ENCODE measurements around the gene CASZ1.
A peak's percentile ranks its signal among the peaks of the same experiment; 100 is the strongest.

Gene CASZ1

DNA sequence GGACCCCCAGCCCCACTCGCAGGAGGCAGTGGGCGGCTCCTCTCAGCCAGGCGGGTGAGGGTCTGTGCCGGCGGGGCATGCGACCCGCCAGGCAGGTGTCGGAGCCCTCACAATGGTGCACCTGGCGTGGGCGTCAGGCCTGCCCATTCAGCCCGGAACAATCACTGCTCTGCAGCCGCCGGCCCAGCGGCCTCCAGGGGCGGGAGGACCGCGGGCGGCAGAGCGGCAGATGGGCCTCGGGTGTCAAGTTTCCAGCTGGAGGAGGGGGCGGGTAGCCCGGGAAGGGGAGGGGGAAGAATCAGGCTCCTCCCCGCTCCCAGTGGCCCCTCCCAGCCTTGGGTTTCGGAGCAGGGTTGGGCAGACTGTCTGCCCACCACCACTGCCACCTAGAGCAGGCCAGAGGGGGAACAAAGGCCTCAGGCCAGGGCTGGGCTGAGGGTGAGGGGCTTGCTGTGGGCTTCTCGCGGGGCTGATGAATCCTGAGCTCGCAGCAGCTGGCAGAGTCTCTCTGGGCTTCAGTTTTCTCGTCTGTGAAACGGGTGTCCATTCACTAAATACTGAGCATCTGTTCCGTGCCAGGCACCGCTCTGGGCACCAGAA is 39.5 kb upstream of the CASZ1 start:
- no peak overlapping the region for H3K4me3 ChIP-seq (ENCODE audit: low read depth, low read length)
- in situ Hi-C loops (cut with HindIII; ENCODE audit: low sequenced_read_pairs): loop anchor here (25.0 kb wide), 1 partner anchor 299 kb away; no protein-coding TSS in a partner anchor
- DNase-seq (ENCODE audit: low read depth): peak; percentile 12
- TF ChIP-seq, protein P1, sequence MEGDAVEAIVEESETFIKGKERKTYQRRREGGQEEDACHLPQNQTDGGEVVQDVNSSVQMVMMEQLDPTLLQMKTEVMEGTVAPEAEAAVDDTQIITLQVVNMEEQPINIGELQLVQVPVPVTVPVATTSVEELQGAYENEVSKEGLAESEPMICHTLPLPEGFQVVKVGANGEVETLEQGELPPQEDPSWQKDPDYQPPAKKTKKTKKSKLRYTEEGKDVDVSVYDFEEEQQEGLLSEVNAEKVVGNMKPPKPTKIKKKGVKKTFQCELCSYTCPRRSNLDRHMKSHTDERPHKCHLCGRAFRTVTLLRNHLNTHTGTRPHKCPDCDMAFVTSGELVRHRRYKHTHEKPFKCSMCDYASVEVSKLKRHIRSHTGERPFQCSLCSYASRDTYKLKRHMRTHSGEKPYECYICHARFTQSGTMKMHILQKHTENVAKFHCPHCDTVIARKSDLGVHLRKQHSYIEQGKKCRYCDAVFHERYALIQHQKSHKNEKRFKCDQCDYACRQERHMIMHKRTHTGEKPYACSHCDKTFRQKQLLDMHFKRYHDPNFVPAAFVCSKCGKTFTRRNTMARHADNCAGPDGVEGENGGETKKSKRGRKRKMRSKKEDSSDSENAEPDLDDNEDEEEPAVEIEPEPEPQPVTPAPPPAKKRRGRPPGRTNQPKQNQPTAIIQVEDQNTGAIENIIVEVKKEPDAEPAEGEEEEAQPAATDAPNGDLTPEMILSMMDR (IDR thresholded peaks at IDR 0.05; ENCODE audit: low read depth, low read length, missing control alignments): no peak

DNA sequence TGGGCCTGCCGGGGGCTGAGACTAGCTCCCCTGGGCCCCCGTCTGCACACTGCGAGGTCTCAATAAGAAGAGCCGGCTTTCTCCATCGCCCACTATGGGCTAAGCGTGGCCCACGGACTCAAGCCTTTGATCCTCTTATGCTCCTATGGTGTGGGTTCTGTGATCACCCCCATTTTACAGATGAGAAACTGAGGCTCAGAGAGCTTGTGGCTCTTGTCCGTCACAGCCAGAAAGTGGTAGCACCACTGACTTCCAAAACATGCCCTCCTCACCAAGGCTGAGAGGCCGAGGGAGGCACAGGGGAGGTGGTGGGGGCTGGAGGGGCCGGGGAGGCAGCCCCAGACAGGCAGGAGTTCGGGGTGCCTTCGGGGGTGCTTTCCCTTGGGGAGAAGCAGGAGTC is 39.0 kb upstream of the CASZ1 start:
- TF ChIP-seq, protein P1 (IDR thresholded peaks at IDR 0.05; ENCODE audit: low read depth, low read length, missing control alignments): no peak
- in situ Hi-C loops (cut with HindIII; ENCODE audit: low sequenced_read_pairs): loop anchor here (25.0 kb wide), 1 partner anchor 298 kb away; no protein-coding TSS in a partner anchor
- no peak overlapping the region for H3K4me3 ChIP-seq (ENCODE audit: low read depth, low read length)
- DNase-seq (ENCODE audit: low read depth): no peak

DNA sequence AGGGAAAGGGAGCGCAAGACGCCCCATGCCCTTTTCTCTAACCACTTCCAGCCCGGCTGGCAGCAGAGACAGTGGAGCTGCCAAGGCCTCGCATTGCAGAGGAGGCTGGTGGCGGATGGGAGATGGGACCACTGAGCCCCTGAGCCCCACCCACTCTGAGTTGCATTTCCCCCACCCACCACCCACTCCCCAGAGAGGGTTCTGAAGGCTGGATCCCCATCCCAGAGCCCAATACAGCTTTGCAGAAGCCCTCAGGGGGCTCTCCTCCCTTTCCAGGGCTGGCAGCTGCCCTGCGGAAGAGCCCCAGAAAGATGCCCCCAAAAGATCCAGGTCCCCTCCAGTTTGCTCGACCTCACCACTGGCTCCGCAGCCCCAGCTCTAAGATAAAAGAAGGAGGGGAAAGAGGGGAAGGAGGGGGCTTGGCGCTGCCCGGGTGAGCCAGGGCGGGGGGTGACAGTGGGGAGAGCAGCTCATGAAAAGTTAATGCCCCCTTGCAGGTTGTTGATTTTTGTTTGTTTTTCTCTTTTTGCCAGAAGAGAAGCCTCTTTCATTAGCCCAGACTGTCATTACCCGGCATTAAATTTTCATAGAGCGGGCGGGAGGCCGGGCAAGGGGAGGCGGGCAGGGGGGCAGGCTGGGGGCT is 38.4 kb upstream of the CASZ1 start:
- in situ Hi-C loops (cut with HindIII; ENCODE audit: low sequenced_read_pairs): loop anchor here (25.0 kb wide), 1 partner anchor 298 kb away; no protein-coding TSS in a partner anchor
- DNase-seq (ENCODE audit: low read depth): no peak
- TF ChIP-seq, protein P1 (IDR thresholded peaks at IDR 0.05; ENCODE audit: low read depth, low read length, missing control alignments): no peak
- no peak overlapping the region for H3K4me3 ChIP-seq (ENCODE audit: low read depth, low read length)

GRCh38 chr1:10833630-10834557 is 37.4 kb upstream of the CASZ1 start:
- DNase-seq (ENCODE audit: low read depth): no peak
- in situ Hi-C loops (cut with HindIII; ENCODE audit: low sequenced_read_pairs): loop anchor here (25.0 kb wide), 1 partner anchor 297 kb away; no protein-coding TSS in a partner anchor
- TF ChIP-seq, protein P1 (IDR thresholded peaks at IDR 0.05; ENCODE audit: low read depth, low read length, missing control alignments): no peak
- H3K4me3 ChIP-seq (ENCODE audit: low read depth, low read length): no peak overlapping the region

- in situ Hi-C loops (cut with HindIII; ENCODE audit: low sequenced_read_pairs): loop anchor here (25.0 kb wide), 1 partner anchor 295 kb away; no protein-coding TSS in a partner anchor
- DNase-seq (ENCODE audit: low read depth): no peak
- TF ChIP-seq, protein P1 (IDR thresholded peaks at IDR 0.05; ENCODE audit: low read depth, low read length, missing control alignments): no peak
- H3K4me3 ChIP-seq (ENCODE audit: low read depth, low read length): no peak overlapping the region
These were observed 36.3 kb upstream of the CASZ1 start for GRCh38 chr1:10832703-10833102.

Measured in astrocyte of the cerebellum (primary cell).